Dermis microvascular lymphatic vessel endothelial cell (primary cell): ENCODE measurements around the gene CHDH. TPM values are rescaled to one million over a fixed set of nuclear protein-coding genes. Genes with fewer than 3 reads are reported as not detected.

Experiments used
- DNase-seq, 2 donors: peaks; one replicate each; pipeline versions ENCODE4 v3.0.0 to v3.0.0-alpha.2; 2010; ENCODE audit warnings: low read depth in 2 of 2
- total RNA-seq: library from RNA; depleted of rRNA; stranded (reverse); fragments of >200 nt; gene quantifications from 2 replicates; pipeline ENCODE4 v1.2.1, GENCODE V29; 2014

Gene CHDH
- total RNA-seq, 1 donor from 2014 or later: 0.26 TPM

DNA sequence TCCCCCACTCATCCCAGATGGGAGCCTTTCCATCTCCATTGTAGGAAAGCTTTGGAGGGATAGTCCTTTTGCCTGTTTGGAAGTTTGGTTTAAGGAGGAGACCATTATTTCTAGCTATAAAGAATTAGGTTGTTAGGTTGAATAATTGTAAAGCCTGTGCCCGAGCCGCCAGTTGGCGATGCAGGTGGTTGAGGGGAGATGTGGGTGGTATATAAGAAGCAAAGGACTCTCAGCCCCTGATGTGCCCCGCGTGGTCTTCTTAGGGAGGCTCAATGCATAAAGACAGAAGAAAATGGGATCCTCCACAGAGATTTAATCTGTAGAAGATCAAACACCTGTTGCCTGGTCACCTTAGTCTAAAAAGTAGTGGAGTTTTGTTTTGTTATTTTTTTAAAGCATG, 55.7 kb downstream of the CHDH start:
- DNase-seq: no peak

DNA sequence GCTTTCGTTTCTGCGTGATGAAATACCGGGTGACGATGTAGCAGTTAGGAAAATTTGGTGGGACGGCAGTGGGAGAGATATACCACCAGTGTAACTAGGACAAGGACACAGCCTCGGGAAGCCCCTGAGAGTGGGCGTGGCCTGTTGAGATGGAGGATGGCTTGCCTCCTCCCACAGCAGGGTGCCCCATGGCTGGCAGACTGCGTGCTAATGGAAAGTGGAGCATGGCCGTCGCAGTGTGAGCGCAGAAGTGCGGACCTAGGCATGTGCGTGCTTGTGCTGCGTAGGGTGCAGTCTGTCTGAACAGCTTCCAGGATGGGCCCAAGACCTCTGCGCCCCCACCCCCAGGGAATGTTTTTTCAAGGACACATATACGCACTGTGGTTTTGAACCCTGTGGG, 56.8 kb downstream of the CHDH start:
- DNase-seq: no peak

DNA sequence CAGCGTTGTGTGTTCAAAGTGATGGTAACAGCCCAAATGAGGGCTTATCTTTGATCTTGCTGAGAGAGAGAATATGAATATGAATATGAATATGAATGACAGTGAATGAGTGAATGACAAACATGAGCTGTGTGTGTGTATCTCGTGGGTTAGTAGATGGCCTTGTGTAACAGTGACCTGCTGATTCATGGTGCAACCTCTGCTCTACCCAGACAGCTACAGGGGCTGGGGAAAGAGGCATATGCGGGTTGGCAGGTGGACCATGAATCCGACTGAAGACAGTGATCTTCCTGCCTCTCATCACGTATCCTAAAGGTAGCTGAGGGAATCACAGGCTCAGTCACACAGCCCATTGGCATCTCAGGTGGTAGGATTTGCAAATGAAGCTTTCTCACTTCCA, 58.2 kb downstream of the CHDH start:
- no peak for DNase-seq

DNA sequence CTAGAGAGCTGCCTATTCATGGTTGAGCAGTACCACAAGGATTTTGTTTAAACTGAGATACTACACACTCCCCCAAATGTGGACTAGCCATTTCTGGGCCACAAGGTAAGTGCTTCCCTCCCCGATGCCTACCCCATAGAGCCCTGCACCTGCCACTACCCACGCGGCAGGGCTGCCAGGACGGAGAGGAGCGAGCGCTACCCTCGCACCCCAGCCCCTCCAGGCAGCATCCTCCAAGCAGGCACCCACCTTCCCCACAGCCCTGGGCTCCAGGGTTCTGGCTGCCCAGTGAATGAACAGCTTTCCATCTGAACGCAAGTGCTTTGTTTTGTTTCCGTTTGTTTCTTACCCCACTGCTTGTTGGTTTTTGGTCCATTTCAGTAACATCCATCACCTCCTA, 59.2 kb downstream of the CHDH start:
- DNase-seq: no peak

DNA sequence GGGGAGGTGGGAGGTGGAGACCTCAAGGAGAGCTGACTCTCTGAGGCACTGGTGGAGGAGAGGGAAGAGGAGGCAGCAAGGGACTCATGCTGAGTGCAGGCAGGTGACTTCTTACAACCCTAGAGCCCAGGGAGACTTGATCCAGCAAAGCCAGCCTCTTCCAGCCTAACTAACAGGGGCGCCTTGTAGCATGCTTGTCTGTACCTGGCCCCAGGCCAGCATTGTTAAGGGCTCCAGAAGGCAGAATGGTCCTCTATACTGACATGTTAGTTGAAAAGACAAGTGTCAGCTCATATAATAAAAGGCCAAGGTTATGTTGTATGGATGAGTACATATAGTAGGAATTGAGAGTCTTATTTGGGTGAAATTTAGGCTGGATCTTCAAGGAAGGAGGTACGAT, 65.4 kb downstream of the CHDH start:
- DNase-seq: no peak

DNA sequence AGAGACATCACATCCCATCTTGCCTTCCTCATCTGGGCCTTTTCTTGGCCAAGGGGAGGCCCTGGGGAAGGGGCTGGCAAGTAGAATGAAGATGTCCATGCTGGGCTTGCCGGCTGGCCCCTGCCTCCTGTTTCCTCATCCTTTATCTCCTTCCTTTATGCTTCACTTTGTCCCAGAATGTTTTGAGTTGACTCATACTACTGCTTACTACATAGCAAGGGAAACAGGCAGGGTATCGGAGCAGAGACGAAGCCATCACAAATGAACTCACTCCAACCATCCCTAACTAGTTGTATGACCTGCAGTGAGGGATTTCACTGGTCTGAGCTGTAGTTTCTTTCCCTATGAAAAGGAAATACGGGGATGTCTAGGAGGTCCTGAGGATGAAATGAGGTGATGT, 66.0 kb downstream of the CHDH start:
- DNase-seq: no peak

DNA sequence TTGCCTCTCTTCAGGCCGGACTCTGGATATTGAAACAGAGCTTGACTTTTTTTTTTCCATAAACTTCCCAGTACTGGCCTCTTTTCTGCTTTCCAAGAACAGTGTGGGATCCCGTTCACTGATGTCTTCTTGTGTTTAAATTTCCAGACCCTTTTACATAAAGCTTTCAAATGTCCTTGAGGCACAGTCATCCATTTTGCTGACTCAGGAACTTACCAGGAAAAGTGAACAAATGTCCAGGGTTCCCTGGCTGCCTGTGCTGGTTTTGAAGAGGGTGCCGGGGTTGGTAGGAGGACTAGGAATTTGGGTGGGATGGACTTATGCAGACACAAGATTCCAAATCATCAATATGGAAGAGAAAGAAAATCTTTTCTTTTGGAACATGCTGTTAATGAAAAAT, 68.1 kb downstream of the CHDH start:
- no peak for DNase-seq

DNA sequence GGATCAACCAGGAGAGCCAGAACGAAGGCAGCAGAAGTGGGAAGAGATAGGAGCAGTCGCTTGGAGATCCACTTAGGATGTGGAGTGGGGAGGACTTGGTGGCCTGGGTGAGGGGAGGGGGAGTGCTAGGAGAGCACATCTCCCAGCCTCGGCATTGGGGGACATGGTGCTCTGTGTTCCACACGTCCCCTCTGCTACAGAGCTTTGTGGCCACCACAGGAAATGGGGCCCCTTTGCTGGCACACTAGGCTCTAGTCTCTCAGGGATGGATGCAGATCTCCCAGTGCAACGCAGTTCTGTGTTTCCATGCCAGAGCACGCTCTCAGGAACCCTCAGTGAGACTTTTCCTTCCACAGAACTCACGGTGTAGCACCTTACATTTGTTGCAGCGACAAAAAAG, 68.8 kb downstream of the CHDH start:
- DNase-seq: no peak

DNA sequence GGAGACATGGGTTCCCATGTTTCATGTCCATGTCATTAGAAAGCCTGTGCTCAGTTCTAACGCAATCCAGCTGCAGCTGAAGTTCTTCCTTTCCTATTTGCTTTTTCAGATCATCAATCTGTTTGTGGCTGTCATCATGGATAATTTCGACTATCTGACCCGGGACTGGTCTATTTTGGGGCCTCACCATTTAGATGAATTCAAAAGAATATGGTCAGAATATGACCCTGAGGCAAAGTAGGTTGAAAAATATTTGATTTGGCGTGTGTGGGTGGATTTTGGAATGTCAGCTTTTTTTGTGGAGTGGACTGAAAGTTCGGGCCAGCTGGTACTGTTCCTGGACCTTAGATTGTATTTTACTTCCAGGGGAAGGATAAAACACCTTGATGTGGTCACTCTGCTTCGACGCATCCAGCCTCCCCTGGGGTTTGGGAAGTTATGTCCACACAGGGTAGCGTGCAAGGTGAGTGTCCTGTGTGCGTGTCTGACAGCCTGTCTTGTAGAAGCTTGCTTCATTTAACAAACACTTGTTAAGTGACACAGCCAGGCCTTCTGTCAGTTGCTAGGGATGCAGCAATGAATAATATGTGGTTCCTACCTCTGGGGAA, 69.6 kb downstream of the CHDH start:
- DNase-seq: no peak

DNA sequence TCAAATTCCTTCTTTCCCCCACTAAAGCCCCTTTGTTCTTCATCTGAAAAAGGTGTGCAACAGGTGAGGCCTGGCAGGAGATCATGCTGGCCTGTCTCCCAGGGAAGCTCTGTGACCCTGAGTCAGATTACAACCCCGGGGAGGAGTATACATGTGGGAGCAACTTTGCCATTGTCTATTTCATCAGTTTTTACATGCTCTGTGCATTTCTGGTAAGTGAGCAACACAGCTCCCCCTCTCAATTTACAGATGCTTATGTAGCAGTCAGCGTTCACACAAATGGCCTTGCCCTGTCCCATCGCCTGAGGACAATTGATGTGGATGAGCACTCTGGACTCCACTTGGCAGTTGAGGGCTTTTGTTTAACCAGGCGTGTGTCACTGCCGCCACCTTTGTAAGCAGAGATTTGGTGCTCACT, 70.4 kb downstream of the CHDH start:
- DNase-seq: no peak

DNA sequence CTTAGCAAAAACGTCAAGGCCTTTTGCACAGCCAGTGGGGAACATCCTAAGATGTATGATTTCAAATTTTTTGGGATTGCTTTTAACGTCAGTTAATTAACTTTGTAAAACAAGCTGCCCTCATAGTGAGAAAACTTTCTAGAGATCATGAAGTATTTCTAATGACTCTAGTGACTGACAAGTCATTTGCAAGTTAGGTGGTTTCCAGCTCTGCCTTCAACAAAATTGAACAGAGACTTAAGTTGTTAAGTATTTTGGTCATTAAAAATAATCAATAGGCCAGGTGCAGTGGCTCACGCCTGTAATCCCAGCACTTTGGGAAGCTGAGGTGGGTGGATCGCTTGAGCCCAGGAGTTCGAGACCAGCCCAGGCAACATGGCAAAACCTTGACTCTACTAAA, 71.2 kb downstream of the CHDH start:
- DNase-seq: no peak

DNA sequence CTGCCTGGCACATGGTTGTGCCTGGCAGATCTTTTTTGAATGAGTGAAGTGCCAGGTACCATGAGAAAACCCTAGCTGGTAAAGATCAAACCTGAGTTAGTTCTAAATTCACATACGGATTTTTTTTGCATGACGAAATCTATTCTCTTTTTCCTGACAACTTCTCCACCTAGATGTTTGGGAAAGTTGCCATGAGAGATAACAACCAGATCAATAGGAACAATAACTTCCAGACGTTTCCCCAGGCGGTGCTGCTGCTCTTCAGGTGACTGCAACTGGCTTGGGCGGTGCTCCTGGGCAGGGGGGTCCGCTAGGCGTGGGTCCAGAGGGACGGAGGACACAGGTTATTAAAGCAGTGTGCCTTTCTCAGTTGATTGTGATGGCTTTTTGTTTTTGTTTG, 71.8 kb downstream of the CHDH start:
- DNase-seq: no peak

DNA sequence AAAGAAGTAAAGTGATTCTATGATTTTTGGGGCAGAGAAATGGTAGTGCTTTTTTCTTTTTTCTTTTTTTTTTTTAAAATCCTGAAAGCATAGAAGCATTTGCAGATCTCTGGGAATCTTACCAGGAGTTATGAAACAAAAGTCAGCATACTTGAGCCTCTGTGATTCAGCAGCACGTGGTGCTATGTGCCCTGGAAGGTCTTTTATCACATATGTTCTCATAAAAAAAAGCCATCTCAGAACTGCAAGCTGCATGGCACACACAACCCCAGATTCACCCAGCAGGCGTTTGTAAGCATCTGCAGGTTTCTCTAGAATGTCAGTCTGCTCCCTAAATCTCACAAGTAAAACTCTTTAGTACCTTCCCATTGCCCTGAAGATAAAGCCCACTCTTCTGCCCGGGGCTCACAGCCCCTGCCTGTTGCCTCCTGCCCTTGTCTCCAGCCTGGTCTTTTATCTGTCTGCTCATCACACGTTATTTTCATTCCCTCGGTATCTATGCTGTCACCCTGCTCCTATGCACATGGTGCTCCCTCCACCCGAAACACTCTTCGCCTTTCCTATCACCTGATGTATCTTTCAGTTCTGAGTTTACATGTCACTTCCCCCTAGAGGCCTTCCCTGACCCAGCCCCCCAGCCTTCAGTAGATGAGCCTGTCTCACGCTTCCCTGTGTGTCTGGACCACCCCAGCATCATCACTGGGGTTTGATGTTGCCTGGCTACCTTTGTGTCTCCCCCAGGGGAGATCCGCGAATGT, 72.4 kb downstream of the CHDH start:
- no peak for DNase-seq

DNA sequence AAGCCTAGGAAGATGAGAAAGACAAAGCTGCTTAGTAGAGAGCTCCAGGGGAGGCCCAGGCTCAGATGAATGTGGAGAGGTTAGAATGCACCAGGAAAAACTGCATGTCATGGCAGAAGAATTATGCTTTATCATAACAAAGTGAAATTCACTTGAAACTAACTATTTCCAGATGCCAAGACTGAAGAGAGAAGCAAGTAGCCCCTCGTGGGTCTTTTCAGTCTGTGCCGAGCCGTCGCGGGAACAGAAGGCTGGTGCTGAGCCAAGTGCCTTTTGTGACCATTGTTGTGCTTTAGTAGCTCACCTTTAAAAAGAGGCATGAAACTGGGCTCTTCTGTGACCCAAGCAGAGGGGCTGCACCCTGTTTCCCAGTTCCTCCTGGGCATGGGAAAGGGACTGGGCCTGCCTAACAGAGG, 73.2 kb downstream of the CHDH start:
- no peak for DNase-seq

DNA sequence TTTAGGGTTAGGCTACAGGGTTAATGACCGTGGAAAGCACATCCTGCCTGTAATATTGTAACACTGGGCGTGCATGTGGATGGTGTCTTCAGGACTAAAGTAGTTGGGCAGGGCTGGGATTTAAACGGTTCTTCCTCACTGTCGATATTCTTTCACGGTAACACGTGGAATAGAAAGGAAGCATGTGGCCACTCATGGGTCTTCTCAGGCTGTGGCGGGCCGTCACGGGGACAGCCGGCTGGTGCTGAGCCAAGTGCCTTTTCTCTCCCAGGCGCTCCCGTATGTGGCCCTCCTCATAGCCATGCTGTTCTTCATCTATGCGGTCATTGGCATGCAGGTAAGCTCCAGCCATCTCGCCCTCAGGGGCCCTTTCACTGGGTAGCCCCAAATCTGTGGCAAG, 73.7 kb downstream of the CHDH start:
- no peak for DNase-seq

DNA sequence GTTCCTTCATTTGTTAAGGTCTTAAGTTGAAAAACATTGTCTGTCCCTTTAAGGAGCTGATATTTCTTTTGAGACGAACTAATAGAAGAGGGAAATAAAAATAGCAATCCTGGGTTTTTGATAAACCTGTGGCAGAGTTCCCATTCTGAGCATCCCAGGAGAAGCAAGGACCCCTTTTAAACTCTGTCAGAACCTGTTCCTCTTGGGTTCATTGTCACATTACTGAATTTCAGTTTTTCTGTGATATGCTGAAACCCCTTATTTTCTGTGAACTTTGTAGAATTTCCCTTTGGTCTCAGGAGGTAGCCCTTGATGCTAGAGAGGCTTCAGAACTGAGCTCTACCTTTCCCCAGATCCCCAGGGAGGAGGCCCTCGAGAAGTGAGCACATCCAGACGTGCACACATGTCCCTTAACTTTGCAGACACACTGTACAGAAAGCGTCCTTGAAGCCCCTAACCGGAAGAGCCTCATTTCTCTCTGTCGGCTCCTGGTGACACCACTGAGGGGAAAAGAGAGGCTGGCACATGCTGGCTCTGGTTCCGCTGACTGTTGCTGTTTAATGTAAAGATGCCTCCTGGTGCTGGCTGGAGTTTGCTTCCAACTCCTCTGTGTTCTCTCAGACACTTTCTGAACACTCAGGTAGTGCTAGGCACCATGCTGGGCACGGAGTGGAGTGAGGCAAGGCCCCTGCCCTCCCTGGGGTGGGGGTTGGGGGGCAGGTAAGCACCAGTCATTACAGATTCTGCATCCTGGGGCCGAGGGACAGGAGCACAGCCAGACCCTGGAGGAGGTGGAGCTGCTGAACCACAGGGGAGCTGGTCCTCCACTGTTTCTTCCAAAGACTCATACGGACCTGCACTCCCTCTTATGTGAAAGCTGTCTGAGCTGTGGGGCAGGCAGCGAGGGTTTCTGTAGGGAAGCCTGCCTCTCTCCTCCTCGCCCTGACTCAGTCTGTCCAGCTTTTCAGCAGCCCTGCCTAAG, 77.5 kb downstream of the CHDH start:
- DNase-seq: no peak

DNA sequence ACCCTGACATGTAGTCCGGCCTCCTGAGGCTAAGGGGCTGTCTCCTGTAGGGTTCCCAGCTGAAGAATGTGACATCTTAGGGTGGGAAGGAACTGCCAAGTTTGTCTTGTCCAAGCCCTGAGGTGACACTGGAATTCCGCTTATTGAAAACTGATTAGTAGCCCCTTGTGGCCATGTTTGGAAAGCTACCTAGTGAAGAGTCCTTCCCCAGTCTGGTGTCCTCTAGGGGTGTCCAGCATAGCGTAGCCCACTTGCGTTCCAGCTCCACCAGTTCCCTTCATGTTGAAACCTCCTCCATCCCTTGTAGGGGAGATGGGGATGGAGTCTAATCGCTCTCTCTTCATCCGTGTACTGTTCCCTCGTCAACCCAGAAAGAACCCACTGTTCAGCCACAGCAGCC, 79.5 kb downstream of the CHDH start:
- DNase-seq: no peak

DNA sequence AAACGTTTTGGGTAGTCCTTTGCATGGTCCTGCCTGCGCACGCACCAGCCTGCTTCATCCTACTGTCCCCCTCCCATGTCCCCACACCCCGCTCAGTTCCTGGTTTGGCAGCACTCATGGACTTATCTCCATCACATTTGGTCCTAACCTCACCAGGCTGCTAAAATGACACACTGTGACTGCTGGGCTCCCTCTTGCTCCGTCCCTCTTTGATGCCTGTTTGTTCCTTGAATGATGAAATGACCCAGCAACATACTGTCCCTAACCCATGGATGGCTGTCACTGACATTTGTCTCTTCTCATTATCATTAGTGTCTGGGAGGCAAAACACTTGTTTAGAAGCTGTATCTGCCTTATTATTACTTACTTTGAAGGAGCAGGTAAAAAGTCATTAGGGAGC, 80.5 kb downstream of the CHDH start:
- DNase-seq: no peak

DNA sequence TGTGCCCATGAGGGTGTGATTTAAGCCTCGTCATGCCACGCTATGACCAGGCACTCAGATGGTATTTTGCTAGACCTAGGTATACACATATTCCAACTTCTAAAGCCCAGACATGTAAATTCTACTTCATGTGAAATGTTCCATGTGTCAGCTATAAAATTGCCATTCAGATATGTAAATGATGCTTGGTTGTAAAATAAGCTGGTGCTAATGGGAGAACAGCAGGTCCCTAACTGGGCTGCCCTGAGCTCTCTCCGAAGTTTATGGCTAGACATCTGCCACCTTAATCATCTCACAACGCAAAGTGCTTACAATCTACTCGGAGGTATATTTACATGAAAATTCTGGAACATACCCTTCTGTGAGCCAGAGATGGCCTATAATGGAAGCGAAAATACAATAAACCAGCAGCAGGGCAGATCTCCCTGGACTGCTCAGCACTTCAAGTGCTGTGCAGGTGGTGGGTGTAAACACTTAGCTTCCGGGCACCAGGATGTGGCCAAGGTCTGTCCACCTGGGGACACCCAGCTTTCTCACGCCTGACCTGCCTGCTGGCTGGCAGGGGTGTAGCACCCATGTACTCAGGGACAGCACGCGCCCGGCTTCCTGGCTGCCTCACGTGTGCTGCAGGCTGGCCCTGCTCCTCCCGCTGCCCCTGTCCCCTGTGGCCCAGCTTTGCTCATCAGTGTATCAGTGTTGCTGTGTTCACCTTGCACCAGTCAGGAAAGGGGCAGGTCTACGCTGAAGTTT, 82.0 kb downstream of the CHDH start:
- no peak for DNase-seq

DNA sequence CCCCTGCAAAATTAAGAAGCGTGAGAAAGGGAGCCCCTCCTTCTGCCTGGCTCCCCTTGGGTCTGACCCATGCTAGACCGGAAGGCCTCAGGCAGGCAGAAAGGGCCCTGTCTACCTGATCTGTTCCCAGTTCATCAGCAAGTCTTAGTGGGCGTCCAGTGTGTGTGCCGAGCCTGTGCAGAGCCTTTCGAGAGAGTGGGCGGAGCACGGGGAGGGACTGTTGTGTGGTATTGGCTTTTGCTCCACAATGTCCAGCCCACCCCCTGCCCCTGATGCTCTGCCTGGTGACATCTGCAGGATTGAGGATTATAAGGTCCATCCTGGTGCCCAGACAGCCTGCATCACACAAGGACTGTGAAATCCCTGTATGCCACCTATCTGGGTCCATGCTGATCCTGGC, 82.9 kb downstream of the CHDH start:
- no peak for DNase-seq
